ENCODE data around the gene CROCC. TPM values are rescaled to one million over a fixed set of nuclear protein-coding genes. Genes with fewer than 3 reads are reported as not detected.
A peak's percentile ranks its signal among the peaks of the same experiment; 100 is the strongest.

CROCC gene
- total RNA-seq, 1 donor from 2014 or later: 21.0 TPM

DNA sequence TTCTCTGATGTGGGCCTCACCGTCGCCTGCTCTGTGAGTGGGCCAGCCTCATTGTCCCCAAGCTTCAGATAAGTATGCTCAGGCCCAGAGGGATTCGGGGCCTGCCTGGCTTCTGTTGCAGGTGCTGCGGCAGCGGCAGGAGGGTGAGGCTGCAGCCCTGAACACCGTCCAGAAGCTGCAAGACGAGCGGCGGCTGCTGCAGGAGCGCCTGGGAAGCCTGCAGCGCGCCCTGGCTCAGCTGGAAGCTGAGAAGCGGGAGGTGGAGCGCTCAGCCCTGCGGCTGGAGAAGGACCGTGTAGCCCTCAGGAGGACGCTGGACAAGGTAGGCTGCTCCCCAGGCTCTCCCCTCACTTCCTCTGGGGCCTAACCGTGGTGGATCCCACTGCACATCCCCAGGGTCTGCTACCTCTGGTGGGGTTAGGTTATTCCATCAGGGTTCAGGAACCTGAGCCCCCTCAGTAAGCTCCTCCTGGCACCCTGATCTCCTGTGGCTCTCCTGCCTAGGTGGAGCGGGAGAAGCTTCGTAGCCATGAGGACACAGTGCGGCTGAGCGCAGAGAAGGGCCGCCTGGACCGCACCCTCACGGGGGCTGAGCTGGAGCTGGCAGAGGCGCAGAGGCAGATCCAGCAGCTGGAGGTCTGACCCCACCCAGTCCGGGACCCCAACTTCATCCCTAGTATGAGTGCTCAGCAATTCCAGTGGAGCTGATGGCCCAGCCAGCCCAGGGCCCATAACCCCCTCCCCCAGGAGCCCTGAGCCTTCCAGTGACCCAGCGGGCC is 48.6 kb downstream of the CROCC start:
- Histone ChIP-seq H3K36me3 (peaks cover 25% of the 10 kb centered on the region), H3K27me3 (ENCODE audit: low read depth) (no peaks in the 10 kb centered on the region), H3K27ac (no peak overlapping the region), H3K9me3 (no peaks in the 10 kb centered on the region), H3K4me3 (no peak overlapping the region), H3K4me1 (peaks cover 15% of the 10 kb centered on the region)
- DNase-seq (no peak), ATAC-seq (no peak)
- intact Hi-C loops (cut with DNase I): no loop called here
- TF ChIP-seq, protein P1, sequence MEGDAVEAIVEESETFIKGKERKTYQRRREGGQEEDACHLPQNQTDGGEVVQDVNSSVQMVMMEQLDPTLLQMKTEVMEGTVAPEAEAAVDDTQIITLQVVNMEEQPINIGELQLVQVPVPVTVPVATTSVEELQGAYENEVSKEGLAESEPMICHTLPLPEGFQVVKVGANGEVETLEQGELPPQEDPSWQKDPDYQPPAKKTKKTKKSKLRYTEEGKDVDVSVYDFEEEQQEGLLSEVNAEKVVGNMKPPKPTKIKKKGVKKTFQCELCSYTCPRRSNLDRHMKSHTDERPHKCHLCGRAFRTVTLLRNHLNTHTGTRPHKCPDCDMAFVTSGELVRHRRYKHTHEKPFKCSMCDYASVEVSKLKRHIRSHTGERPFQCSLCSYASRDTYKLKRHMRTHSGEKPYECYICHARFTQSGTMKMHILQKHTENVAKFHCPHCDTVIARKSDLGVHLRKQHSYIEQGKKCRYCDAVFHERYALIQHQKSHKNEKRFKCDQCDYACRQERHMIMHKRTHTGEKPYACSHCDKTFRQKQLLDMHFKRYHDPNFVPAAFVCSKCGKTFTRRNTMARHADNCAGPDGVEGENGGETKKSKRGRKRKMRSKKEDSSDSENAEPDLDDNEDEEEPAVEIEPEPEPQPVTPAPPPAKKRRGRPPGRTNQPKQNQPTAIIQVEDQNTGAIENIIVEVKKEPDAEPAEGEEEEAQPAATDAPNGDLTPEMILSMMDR (IDR thresholded peaks at IDR 0.05): no peak

GRCh38 chr1:16971341-16972188 is 49.8 kb downstream of the CROCC start:
- TF ChIP-seq, protein P1 (IDR thresholded peaks at IDR 0.05): no peak
- no peak for DNase-seq
- intact Hi-C loops (cut with DNase I): no loop called here
- peak; percentile 13 to 35 for ATAC-seq
- H3K9me3 ChIP-seq: no peaks in the 10 kb centered on the region
- H3K4me1 ChIP-seq: peaks cover 14% of the 10 kb centered on the region
- H3K27ac ChIP-seq: no peak overlapping the region
- H3K4me3 ChIP-seq: no peak overlapping the region
- no peaks in the 10 kb centered on the region for H3K27me3 ChIP-seq (ENCODE audit: low read depth)
- H3K36me3 ChIP-seq: peaks cover 13% of the 10 kb centered on the region

DNA sequence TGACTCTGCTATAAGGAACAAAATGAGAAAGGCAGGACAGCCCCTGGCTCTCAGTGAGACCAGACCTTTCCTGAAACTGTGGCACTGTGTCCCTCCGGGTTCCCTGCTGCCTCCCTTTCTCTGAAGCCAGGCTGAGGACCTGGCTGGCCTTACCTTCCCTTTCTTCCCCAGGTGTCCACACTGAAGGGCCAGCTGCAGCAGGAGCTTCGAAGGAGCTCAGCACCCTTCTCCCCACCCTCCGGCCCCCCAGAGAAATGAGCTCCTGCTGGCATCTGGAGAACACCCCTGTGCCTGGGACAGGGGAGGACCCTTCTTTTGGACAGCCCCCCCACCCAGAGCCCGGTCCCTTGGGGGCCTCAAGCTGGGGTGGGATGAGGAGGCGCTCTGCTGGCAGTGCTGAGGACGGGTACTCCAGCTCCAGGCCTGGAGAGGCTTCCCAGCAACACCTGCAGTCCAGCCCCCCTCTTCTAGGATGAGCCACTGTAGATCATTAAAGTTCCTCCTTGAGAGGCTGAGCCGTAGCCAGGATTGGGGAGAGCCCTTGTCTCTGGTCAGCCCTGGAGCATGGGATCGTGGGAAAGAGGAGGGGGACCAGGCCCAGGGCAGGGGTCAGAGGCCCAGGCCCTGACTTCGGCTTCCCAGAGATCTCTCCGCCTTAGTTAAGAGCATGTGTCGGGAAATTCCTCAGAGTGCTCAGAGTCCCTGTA is 50.6 kb downstream of the CROCC start:
- no peak for DNase-seq
- no peaks in the 10 kb centered on the region for H3K9me3 ChIP-seq
- H3K4me3 ChIP-seq: no peak overlapping the region
- ATAC-seq: no peak
- no peaks in the 10 kb centered on the region for H3K27me3 ChIP-seq (ENCODE audit: low read depth)
- TF ChIP-seq, protein P1 (IDR thresholded peaks at IDR 0.05): no peak
- intact Hi-C loops (cut with DNase I): no loop called here
- H3K27ac ChIP-seq: no peak overlapping the region
- H3K4me1 ChIP-seq: peaks cover 6% of the 10 kb centered on the region
- H3K36me3 ChIP-seq: peaks cover 13% of the 10 kb centered on the region

- no peak overlapping the region for H3K4me3 ChIP-seq
- DNase-seq: no peak
- H3K9me3 ChIP-seq: no peaks in the 10 kb centered on the region
- ATAC-seq: no peak
- TF ChIP-seq, protein P1 (IDR thresholded peaks at IDR 0.05): no peak
- intact Hi-C loops (cut with DNase I): no loop called here
- H3K27me3 ChIP-seq (ENCODE audit: low read depth): no peaks in the 10 kb centered on the region
- H3K4me1 ChIP-seq: no peaks in the 10 kb centered on the region
- peaks cover 10% of the 10 kb centered on the region for H3K36me3 ChIP-seq
- no peak overlapping the region for H3K27ac ChIP-seq
Observed at GRCh38 chr1:16973215-16973614, 51.5 kb downstream of the CROCC start.

- Histone ChIP-seq H3K4me3 (no peak overlapping the region), H3K9me3 (no peaks in the 10 kb centered on the region), H3K27me3 (ENCODE audit: low read depth) (peaks cover 5% of the 10 kb centered on the region), H3K36me3 (peaks cover 6% of the 10 kb centered on the region), H3K27ac (no peak overlapping the region), H3K4me1 (peaks cover 11% of the 10 kb centered on the region)
- TF ChIP-seq, protein P1 (IDR thresholded peaks at IDR 0.05): no peak
- DNase-seq (no peak), ATAC-seq (no peak)
- intact Hi-C loops (cut with DNase I): no loop called here
Observed at GRCh38 chr1:16975211-16975610, 53.5 kb downstream of the CROCC start.
